Liver (tissue), 9 donors: Measurements from ENCODE around the gene GNAI2. TPM values are rescaled to one million over a fixed set of nuclear protein-coding genes. Genes with fewer than 3 reads are reported as not detected.

Source experiments
- DNase-seq: peaks from one replicate; pipeline ENCODE4 v3.0.0-alpha.2; 2017; ENCODE audit warnings: low spot score
- H3K27ac ChIP-seq, 2 donors: one replicate each; pipeline ENCODE4 v1.7.0; 2013; ENCODE audit warnings: inconsistent platforms in 2 of 2, low read length in 2 of 2, control low read depth in 1 of 2, low read depth in 1 of 2, mild to moderate bottlenecking in 1 of 2
- H3K27me3 ChIP-seq, 4 donors: one replicate each; pipeline versions ENCODE4 v1.6.1 to v1.7.0; 2013; ENCODE audit warnings: low read length in 3 of 4, inconsistent platforms in 1 of 4, mild to moderate bottlenecking in 1 of 4, moderate library complexity in 1 of 4; ENCODE audit not compliant: control insufficient read depth in 4 of 4, insufficient read depth in 4 of 4
- H3K36me3 ChIP-seq, 4 donors: one replicate each; pipeline versions ENCODE4 v1.6.1 to v1.7.0; 2013; ENCODE audit warnings: low read length in 3 of 4, mild to moderate bottlenecking in 3 of 4, low read depth in 1 of 4, moderate library complexity in 1 of 4; ENCODE audit not compliant: control insufficient read depth in 4 of 4, insufficient read depth in 3 of 4
- H3K4me1 ChIP-seq, 4 donors: one replicate each; pipeline versions ENCODE4 v1.6.1 to v1.7.0; 2013; ENCODE audit warnings: low read length in 3 of 4, mild to moderate bottlenecking in 3 of 4, moderate library complexity in 1 of 4; ENCODE audit not compliant: control insufficient read depth in 4 of 4, insufficient read depth in 4 of 4
- H3K4me3 ChIP-seq, 3 donors: one replicate each; pipeline versions ENCODE4 v1.6.1 to v1.7.0; 2013; ENCODE audit warnings: low read length in 3 of 3, control low read depth in 1 of 3, low read depth in 1 of 3, mild to moderate bottlenecking in 1 of 3
- H3K9ac ChIP-seq, 2 donors: one replicate each; pipeline ENCODE4 v1.7.0; 2013; ENCODE audit warnings: low read length in 2 of 2, mild to moderate bottlenecking in 2 of 2, moderate library complexity in 2 of 2, control low read depth in 1 of 2, low read depth in 1 of 2
- H3K9me3 ChIP-seq, 4 donors: one replicate each; pipeline versions ENCODE4 v1.6.1 to v1.7.0; 2013; ENCODE audit warnings: low read length in 3 of 4; ENCODE audit not compliant: control insufficient read depth in 4 of 4
- EGR1 ChIP-seq, 2 donors: IDR thresholded peaks; 2 replicates each; pipeline ENCODE4 v1.6.1; 2016 to 2018; ENCODE audit warnings: antibody characterized with exemption in 2 of 2, low read depth in 2 of 2
- FOXA1 ChIP-seq: IDR thresholded peaks from 2 replicates; pipeline ENCODE4 v1.6.1; 2016; ENCODE audit warnings: antibody characterized with exemption
- FOXA2 ChIP-seq: IDR thresholded peaks from 2 replicates; pipeline ENCODE4 v1.6.1; 2016; ENCODE audit warnings: antibody characterized with exemption
- GABPA ChIP-seq, 2 donors: IDR thresholded peaks in 1 of 2; conservative IDR thresholded peaks in 1 of 2; 2 replicates each; pipeline ENCODE4 v1.6.1; 2016; ENCODE audit warnings: antibody characterized with exemption in 2 of 2, mild to moderate bottlenecking in 1 of 2, moderate library complexity in 1 of 2
- HNF4A ChIP-seq, 2 donors: conservative IDR thresholded peaks; 2 replicates each; pipeline ENCODE4 v1.6.1; 2016; ENCODE audit warnings: antibody characterized with exemption in 2 of 2, mild to moderate bottlenecking in 2 of 2
- HNF4G ChIP-seq: IDR thresholded peaks from 2 replicates; pipeline ENCODE4 v1.6.1; 2016; ENCODE audit warnings: antibody characterized with exemption
- JUND ChIP-seq, 2 donors: IDR thresholded peaks; 2 replicates each; pipeline ENCODE4 v1.6.1; 2016; ENCODE audit warnings: antibody characterized with exemption in 2 of 2
- NR2F2 ChIP-seq: IDR thresholded peaks from 2 replicates; pipeline ENCODE4 v1.6.1; 2016; ENCODE audit warnings: antibody characterized with exemption
- RAD21 ChIP-seq, 2 donors: IDR thresholded peaks; 2 replicates each; pipeline ENCODE4 v1.6.1; 2016; ENCODE audit warnings: antibody characterized with exemption in 2 of 2, mild to moderate bottlenecking in 2 of 2
- RXRA ChIP-seq, 2 donors: IDR thresholded peaks; 2 replicates each; pipeline ENCODE4 v1.6.1; 2017 to 2018; ENCODE audit warnings: antibody characterized with exemption in 2 of 2, mild to moderate bottlenecking in 1 of 2
- SP1 ChIP-seq: IDR thresholded peaks from 2 replicates; pipeline ENCODE4 v1.6.1; 2018; ENCODE audit warnings: antibody characterized with exemption, mild to moderate bottlenecking
- TAF1 ChIP-seq: conservative IDR thresholded peaks from 2 replicates; pipeline ENCODE4 v1.6.1; 2016; ENCODE audit warnings: antibody characterized with exemption, mild to moderate bottlenecking
- YY1 ChIP-seq: IDR thresholded peaks from 2 replicates; pipeline ENCODE4 v1.6.1; 2016; ENCODE audit warnings: antibody characterized with exemption, mild to moderate bottlenecking
- WGBS: extraction: QIAGEN DNeasy Blood & Tissue Kit; methylation state at CpG from one replicate; pipeline ENCODE4 v1.1.7; 2013; 5-methylcytosine and 5-hydroxymethylcytosine counted together
- polyA plus RNA-seq, 2 donors: library from polyadenylated mRNA; stranded (reverse) in 1 of 2; unstranded in 1 of 2; fragments of 200-250 nt in 1 of 2; fragments of >200 nt in 1 of 2; fragmentation: Nextera tagmentation in 1 of 2; extraction: Ambion mirVana in 1 of 2; gene quantifications; one replicate each; pipeline versions ENCODE4 v1.2.1 to v1.2.3, GENCODE V29; 2013 to 2015
- total RNA-seq, 2 donors: library from RNA; depleted of rRNA; stranded (reverse); fragments of >200 nt; gene quantifications; one replicate each; pipeline ENCODE4 v1.2.3, GENCODE V29; 2014
- TF ChIP-seq, protein P1 (sequence below): IDR thresholded peaks from 2 replicates; pipeline ENCODE4 v1.6.1; 2016; ENCODE audit warnings: antibody characterized with exemption, mild to moderate bottlenecking
- TF ChIP-seq, protein P2 (sequence below): IDR thresholded peaks from 2 replicates; pipeline ENCODE4 v1.6.1; 2016; ENCODE audit warnings: antibody characterized with exemption
- TF ChIP-seq, protein P3 (sequence below): IDR thresholded peaks from 2 replicates; pipeline ENCODE4 v1.6.1; 2016; ENCODE audit warnings: antibody characterized with exemption
- TF ChIP-seq, protein P4 (sequence below): IDR thresholded peaks from 2 replicates; pipeline ENCODE4 v1.6.1; 2016; ENCODE audit warnings: antibody characterized with exemption
- TF ChIP-seq, protein P5 (sequence below): fragments of 150-350 bp; IDR thresholded peaks from 2 replicates; pipeline ENCODE4 v1.5.1; 2017; ENCODE audit warnings: improper control_type of control experiment, low read depth, low read length; ENCODE audit not compliant: missing input control
- donor health status: healthy.
- donor health status: healthy.
- donor health status: healthy.
- donor health status: healthy.
- donor health status: healthy.

Gene GNAI2
- total and polyA plus RNA-seq, 4 donors: 58.3 to 86.3 (median 62.3) TPM

DNA sequence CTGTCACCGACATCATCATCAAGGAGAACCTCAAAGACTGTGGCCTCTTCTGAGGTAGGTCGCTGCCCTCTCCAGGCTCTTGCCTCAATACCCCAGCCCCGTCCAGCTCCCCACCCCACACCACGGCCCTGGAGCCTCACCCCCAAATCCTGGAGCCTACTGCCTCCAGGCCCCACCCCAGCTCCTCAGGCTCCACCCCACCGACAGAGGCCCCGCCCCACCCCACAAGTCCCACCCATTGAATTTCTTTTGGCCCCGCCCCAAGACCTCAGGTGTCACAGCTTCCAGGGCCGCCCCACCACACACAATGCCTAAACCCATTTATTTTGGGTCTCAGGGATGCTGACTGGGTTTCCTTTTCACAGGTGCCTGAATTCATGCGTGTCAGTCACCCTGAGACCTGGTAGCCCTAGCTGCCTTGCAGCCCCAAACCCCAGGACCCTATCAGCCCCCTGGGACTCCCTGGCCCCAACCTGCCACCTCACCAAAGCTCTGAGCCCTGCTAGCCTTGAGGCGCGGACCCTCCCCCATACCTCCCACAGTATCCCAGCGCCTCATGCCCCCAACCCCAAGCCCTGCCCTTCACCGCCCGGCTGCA, 41.0 kb upstream of the GNAI2 start:
- Histone ChIP-seq H3K4me3 (peak overlapping the region in 2 of 3 donors; percentile 47 to 59), H3K27me3 (no peaks in the 10 kb centered on the region), H3K9me3 (no peaks in the 10 kb centered on the region), H3K9ac (peak overlapping the region; percentile 73 to 75), H3K36me3 (no peaks in the 10 kb centered on the region), H3K4me1 (peaks cover 13 to 55% (median 37%) of the 10 kb centered on the region in 4 donors), H3K27ac (peak overlapping the region; percentile 97 to 99)
- 31% methylated on average over 14 of the region's 14 CpGs for whole genome bisulfite sequencing
- peak; percentile 71 for DNase-seq
- TF ChIP-seq RAD21 (IDR thresholded peaks at IDR 0.05): no peak
- peak; percentile 10 for TF ChIP-seq YY1
- TF ChIP-seq, protein P1, sequence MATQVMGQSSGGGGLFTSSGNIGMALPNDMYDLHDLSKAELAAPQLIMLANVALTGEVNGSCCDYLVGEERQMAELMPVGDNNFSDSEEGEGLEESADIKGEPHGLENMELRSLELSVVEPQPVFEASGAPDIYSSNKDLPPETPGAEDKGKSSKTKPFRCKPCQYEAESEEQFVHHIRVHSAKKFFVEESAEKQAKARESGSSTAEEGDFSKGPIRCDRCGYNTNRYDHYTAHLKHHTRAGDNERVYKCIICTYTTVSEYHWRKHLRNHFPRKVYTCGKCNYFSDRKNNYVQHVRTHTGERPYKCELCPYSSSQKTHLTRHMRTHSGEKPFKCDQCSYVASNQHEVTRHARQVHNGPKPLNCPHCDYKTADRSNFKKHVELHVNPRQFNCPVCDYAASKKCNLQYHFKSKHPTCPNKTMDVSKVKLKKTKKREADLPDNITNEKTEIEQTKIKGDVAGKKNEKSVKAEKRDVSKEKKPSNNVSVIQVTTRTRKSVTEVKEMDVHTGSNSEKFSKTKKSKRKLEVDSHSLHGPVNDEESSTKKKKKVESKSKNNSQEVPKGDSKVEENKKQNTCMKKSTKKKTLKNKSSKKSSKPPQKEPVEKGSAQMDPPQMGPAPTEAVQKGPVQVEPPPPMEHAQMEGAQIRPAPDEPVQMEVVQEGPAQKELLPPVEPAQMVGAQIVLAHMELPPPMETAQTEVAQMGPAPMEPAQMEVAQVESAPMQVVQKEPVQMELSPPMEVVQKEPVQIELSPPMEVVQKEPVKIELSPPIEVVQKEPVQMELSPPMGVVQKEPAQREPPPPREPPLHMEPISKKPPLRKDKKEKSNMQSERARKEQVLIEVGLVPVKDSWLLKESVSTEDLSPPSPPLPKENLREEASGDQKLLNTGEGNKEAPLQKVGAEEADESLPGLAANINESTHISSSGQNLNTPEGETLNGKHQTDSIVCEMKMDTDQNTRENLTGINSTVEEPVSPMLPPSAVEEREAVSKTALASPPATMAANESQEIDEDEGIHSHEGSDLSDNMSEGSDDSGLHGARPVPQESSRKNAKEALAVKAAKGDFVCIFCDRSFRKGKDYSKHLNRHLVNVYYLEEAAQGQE: peak; percentile 25

DNA sequence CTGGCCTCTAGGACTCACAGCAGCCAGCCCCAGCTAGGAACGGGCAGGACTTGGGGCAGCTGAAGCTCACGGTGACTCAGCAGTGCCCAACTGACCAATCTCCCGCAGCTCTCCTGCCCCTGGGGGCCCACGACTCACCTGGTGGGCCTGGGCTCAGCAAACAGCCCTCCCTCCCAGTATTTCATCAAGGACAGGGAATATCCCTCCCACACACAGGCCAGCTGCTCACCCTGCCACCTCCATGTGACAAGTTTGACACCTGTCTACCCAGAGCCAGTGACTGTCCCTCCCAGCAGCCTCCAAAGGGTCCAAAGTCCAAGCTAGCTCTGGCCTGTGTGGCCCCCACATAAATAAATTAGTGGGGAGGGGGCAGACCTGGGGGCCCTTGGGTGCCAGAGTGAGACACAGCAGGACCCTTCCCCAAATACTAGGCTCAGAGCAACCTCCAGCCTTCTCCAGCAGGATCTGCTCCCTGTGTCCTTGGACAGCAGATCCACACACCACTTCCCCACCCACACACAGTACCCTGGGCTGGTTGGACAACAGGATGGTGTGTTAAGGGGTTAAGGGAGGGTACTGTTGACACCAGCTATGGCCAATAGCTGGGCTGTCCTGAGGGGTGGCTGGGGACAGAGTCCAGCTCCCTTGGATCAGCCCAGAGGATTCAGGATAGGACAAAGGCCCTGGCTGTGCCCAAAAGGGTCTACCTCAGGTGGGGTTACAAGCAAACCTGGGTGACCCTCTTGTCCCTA, 40.3 kb upstream of the GNAI2 start:
- peak overlapping the region in 2 of 3 donors; percentile 45 to 47 for H3K4me3 ChIP-seq
- H3K27me3 ChIP-seq: no peaks in the 10 kb centered on the region
- peak overlapping the region; percentile 73 to 75 for H3K9ac ChIP-seq
- H3K4me1 ChIP-seq: peaks cover 13 to 55% (median 37%) of the 10 kb centered on the region in 4 donors
- H3K36me3 ChIP-seq: no peaks in the 10 kb centered on the region
- WGBS: 30% methylated on average over 4 of the region's 4 CpGs
- no peaks in the 10 kb centered on the region for H3K9me3 ChIP-seq
- TF ChIP-seq, protein P2, sequence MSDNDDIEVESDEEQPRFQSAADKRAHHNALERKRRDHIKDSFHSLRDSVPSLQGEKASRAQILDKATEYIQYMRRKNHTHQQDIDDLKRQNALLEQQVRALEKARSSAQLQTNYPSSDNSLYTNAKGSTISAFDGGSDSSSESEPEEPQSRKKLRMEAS: peak; percentile 79
- TF ChIP-seq, protein P3, sequence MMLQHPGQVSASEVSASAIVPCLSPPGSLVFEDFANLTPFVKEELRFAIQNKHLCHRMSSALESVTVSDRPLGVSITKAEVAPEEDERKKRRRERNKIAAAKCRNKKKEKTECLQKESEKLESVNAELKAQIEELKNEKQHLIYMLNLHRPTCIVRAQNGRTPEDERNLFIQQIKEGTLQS: peak; percentile 1
- TF ChIP-seq, protein P4, sequence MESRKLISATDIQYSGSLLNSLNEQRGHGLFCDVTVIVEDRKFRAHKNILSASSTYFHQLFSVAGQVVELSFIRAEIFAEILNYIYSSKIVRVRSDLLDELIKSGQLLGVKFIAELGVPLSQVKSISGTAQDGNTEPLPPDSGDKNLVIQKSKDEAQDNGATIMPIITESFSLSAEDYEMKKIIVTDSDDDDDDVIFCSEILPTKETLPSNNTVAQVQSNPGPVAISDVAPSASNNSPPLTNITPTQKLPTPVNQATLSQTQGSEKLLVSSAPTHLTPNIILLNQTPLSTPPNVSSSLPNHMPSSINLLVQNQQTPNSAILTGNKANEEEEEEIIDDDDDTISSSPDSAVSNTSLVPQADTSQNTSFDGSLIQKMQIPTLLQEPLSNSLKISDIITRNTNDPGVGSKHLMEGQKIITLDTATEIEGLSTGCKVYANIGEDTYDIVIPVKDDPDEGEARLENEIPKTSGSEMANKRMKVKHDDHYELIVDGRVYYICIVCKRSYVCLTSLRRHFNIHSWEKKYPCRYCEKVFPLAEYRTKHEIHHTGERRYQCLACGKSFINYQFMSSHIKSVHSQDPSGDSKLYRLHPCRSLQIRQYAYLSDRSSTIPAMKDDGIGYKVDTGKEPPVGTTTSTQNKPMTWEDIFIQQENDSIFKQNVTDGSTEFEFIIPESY: no peak
- TF ChIP-seq FOXA2 (no peak), SP1 (peak; percentile 100), EGR1 (IDR thresholded peaks at IDR 0.05; ENCODE audit: low read depth in 2 of 2) (peak; percentile 93 to 94), TAF1 (no peak), YY1 (peak; percentile 80), RAD21 (IDR thresholded peaks at IDR 0.05) (peak; percentile 23 to 49), FOXA1 (peak; percentile 41), JUND (IDR thresholded peaks at IDR 0.05) (no peak), HNF4G (peak; percentile 90), NR2F2 (no peak), HNF4A (conservative IDR thresholded peaks at IDR 0.05) (peak; percentile 96 to 97), RXRA (IDR thresholded peaks at IDR 0.05) (peak; percentile 94 to 97), GABPA (IDR thresholded peaks at IDR 0.05 in 1 of 2, conservative IDR thresholded peaks at IDR 0.05 in 1 of 2) (no peak)
- TF ChIP-seq, protein P1: peak; percentile 72
- TF ChIP-seq, protein P5, sequence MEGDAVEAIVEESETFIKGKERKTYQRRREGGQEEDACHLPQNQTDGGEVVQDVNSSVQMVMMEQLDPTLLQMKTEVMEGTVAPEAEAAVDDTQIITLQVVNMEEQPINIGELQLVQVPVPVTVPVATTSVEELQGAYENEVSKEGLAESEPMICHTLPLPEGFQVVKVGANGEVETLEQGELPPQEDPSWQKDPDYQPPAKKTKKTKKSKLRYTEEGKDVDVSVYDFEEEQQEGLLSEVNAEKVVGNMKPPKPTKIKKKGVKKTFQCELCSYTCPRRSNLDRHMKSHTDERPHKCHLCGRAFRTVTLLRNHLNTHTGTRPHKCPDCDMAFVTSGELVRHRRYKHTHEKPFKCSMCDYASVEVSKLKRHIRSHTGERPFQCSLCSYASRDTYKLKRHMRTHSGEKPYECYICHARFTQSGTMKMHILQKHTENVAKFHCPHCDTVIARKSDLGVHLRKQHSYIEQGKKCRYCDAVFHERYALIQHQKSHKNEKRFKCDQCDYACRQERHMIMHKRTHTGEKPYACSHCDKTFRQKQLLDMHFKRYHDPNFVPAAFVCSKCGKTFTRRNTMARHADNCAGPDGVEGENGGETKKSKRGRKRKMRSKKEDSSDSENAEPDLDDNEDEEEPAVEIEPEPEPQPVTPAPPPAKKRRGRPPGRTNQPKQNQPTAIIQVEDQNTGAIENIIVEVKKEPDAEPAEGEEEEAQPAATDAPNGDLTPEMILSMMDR: no peak
- H3K27ac ChIP-seq: peak overlapping the region; percentile 97 to 99
- peak; percentile 63 for DNase-seq
